GM19372 (cell line): ENCODE measurements around the gene PGA5.

ENCODE experiments used
- ATAC-seq: cut with Tn5 transposase; IDR thresholded peaks from one replicate; pipeline ENCODE4 v1.9.1; 2021; ENCODE audit warnings: mild to moderate bottlenecking, low read depth, moderate library complexity; ENCODE audit not compliant: unreplicated experiment

PGA5 gene

DNA sequence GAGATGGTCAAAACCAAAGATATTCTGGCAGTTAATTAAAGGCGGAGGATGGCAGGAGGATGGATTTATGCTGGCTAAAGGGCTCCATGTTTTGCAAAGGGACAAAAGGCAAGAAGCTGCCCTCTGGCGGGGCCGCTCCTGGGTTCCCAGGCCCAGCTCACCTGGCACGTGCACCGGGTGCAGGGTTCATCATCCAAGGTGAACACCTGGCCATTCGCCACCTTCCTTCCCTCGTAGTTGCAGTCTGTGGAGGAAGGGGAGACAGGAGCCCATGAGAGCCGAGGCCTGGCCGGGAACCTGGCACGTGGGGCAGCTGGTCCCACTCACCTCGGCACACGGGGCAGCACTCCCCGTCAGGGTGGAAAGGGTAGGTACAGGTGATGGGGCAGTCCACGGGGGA lies 23.8 kb downstream of the PGA5 start:
- ATAC-seq: no peak

DNA sequence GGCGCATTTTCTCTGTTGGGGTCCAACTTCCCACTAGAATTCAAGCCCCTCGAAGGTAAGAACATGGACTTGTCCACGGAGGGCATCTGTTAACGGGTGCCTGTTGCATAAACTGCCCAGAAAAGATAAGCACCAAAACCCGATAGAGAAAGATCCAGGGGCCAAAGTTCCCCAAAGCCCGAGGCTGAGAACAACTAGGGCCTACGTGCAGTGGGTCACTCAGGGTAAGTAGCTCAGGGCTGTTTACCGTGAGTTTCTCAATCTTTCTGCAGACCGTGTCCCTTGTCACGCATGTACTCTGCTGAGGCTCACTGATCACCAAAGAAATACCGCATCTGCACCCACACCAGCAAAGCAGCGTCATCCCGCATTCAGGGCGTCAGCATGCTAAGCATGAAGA lies 24.4 kb downstream of the PGA5 start:
- ATAC-seq: no peak

DNA sequence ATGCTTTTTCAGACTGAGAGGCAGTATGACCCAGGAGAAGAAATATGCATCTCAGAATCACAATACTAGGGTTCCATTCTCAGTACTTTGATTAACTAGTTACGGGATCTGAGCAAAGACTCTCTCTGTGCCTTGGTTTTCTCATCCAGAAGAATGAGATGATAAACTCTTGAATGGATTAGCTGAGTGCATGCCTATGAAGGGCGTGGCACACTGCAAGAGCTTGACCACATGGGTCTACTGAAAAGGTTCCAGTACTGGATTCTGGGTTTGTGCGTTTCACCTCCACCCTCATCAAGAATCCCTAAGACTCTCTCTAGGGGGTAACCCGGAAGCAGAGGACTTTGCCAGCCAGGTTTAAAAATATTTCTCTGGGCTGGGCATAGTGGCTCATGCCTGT lies 25.6 kb downstream of the PGA5 start:
- no peak for ATAC-seq

DNA sequence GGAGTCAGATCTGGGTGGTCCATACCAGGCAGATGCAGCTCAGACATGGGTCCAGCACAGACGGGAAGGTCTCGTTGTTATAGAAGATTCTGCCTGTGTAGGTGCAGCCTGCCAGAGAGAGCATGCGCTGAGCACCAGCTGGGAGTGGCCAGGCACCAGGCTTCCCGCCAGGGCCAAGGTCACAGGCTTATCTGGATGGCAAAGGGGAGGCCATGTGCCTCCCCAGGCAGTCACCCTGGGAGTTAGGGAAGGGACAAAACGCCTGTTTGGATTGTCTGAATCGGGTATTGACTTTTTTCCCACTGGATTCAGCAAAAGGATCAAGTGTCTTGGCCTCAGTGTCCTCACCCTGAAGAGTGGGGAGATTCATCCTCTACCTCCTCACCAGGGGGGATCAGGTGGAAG lies 26.5 kb downstream of the PGA5 start:
- ATAC-seq: no peak

DNA sequence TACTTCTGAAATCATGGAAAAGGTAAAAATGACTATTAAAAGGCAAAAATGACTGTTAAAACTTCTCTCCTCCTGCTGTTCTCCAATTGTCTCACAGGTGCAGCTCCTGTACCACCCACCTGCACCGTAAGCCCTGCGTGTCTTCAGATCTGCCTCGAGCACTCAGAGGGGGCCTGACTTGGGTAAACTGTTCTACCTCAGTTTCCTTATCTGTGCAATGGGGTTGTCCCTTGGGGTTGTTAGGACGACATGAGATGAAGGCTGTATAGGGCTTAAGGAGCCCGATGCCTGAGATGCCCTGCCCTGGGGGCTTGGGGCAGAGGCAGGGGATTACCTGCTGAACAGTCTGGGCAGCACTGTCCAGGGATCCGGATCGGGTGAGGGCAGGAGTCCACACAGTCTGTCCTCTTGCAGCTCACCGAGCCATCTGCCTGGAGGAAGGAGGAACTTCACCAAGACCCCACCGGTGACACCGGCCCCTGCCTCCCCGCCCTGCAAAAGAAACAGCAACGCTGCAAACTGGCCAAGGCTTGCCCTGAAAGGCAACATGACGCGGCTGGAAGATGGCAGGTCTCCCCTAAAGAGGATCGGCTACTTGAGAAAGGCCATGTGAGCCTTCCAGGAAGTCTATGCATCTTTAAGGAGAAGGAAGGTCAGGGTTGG lies 27.7 kb downstream of the PGA5 start:
- no peak for ATAC-seq

DNA sequence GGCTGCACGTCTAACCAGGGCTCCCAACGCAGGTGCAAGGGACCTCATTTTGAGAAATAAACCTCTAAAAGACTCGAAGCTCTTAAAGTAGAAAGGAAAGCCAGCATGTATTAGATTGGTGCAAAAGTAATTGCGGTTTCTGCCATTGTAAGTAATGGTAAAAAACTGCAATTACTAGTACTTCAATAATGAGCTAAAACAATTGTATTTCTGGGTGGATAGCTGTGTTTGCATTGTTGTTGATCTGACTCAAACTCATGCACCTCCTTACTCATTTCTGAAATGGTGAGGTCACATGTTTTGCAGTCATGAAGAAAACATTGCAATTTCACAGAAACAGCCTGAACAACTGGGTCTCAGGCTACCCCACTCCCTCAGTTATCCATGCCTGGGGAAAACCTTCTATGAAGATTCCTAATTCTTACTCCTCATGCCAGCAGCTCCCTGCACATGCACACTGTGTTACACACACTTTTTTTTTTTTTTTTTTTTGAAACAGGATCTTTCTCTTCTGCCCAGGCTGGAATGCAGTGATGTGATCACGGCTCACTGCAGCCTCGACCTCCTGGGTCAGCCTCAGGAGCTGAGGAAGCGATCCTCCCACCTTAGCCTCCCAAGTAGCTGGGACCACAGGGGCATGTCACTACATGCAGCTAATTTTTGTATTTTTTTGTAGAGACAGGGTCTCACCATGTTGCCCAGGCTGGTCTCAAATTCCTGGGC lies 29.5 kb downstream of the PGA5 start:
- no peak for ATAC-seq

DNA sequence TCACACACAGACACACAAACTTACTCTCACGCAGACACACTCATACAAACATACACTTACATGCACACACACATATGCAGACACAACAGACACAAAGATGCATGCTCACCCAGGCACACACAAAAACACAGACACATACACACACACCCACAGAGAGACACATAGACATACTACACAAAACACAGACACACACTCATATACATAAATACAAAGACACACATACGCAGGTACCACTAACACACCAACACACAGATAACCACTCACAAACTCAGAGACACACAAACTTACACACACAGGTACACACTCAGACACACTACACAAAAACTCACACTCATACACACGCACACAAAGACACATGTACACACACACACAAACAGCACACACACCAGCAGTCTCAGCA lies 31.8 kb downstream of the PGA5 start:
- ATAC-seq: no peak

DNA sequence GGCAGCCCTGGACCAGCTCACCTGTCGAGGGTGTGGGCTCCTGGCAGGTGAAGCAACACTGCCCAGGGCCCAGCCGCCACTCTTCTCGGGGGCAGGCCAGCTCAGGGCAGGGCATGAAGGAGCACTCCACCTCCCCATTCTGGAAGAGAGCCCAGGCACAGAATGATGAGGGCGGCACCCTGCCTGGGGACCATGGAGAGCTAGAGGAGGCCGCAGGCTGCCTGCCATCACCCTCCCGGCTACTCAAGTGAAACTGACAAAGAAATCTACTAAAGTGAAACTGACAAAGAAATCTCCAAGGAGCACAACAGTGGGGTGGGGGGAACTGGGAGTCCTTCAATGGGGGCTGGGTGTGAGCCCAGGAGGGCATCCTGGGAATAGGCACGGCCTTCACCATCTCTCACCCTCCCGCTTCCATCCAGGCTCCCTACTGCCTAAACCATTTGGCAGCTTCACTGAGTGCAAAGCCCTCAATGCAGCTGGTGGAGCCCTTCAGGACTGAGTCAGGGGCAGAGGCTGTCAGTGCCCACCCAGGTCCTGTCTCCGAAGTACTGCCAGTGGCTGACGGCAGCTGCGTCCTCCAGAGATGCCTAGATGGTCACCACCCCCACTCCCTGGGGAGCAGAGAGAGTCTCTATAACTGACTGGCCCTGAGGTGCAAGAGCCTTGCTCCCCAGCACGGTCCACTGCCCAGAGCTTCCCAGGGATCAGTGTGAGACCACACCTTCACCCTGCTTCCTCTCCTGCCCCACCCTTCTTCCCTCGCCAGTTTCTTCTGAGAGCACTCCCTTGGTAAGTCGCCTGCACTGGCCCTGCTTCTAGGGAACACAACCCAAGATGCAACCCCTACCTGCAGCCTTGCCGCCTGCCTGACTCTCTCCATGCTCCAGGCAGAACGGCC lies 32.5 kb downstream of the PGA5 start:
- no peak for ATAC-seq

DNA sequence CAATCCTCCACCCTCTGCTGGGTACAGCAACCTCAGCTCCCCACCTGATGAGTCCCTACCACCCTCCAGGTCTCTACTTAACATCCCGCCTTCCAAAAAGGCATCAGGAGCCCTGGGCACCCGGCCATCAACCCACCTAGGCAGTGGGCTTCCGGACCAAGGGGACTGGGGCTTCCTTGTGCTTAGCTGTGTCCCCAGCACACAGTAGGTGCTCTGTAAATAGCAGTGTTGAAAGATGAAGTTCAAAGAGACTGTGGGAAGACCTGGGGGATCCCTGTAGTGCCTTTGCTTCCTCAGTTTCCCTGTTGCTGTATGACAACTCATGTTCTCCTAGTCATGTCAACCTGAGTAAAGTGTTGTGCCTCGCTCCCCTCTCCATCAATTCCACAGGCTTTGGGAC lies 33.1 kb downstream of the PGA5 start:
- ATAC-seq: no peak

DNA sequence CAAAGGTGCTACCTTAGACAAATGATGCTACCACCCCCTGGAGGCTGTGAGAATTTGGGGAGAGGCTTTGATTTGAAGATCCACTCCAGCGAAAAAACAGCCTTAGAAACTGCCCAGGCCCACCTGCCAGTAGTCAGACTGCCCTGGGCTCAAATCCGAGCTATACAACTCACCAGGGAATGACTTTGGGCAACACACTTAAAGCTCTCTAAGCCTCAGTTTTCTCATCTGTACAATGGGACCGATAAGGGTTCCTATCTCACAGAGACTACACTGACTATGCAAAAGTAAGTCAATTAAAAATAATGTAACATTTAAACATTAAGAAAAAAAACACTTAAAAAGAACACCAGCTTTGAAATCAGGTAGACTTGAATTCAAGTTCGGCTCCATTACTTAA lies 34.2 kb downstream of the PGA5 start:
- no peak for ATAC-seq

DNA sequence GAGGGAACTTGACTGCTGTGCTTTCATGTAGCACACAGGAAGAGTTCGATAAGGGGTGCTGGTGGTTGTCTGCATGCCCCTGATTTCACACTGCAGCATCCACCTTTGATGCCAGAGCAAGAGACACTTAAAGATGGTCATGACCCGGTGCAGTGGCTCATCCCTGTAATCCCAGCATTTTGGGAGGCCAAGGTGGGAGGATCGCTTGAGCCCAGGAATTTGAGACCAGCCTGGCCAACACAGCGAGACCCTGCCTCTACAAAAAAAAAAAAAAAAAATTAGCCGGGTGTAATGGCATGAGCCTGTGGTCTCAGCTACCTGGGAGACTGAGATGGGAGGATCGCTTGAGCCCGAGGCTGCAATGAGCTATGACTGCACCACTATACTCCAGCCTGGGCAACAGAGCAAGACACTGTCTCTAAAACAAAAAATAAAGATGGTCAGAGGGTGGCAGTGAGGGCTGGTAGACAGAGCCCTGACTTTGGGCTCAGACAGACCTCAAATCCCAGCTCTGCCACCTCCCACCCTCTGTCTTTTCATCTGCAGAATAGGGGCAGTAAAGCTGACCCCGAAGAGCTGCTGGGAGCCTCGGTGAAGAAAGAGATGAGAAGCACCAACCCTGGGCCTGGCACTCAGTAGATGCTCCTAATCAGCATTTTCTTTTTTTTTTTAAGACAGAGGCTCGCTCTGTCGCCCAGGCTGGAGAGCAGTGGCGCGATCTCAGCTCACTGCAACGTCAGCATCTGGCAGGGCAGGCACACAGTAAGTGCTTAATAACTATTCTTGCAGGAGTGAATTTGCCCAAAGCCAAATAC lies 36.4 kb downstream of the PGA5 start:
- ATAC-seq: no peak

DNA sequence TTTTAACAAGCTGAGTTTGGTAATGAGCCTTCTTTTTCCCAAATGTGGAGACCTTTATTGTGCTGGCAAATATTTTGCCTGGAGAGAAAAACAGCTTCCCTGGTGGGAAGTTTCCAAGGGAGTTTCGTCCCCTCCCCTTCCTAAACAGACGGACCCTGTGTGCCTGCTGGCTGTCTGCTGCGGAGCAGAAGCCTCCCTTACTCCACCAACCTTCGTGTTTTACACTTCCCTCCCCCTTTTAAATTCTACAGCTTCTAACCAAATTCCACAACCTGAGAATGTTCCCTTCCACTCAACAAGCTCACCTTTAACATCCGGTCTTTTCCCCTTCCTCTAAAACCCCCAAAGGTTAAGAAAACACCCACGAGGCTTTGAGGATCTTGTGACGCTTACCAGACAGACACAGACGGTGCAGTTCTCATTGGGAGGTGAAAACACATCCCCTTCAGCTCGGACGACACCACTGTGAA lies 37.1 kb downstream of the PGA5 start:
- ATAC-seq: no peak

DNA sequence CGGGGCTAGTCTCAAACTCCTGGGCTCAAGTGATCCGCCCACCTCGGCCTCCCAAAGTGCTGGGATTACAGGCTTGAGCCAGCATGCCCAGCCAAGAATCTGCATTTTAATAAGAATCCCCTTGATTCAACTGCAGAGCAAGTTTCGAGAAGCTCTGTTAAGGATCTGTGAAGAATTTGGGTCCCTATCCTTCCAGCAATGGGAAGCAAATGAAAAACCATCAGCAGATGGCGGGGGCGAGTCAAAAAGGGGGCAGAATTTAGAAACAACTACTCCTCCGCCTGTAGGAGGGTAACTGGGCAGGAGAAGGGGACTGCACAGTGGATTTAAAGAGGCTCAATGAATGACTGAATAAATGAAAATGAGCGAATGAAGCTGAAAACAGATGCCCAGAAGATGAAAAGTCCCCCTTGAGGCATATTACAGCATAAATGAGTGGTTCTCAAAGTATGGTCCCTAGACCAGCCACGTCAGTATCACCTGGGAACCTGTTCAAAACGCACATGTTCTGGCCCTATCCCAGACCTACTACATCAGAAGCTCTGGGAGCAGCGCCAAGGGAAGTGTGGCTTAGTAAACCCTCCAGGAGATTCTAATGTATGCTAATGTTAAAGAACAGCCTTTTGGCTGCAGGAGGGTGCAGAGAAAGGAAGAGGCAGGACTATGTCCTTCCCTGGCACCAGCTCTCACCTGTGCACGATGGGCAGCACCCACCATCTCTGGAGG lies 39.1 kb downstream of the PGA5 start:
- no peak for ATAC-seq

DNA sequence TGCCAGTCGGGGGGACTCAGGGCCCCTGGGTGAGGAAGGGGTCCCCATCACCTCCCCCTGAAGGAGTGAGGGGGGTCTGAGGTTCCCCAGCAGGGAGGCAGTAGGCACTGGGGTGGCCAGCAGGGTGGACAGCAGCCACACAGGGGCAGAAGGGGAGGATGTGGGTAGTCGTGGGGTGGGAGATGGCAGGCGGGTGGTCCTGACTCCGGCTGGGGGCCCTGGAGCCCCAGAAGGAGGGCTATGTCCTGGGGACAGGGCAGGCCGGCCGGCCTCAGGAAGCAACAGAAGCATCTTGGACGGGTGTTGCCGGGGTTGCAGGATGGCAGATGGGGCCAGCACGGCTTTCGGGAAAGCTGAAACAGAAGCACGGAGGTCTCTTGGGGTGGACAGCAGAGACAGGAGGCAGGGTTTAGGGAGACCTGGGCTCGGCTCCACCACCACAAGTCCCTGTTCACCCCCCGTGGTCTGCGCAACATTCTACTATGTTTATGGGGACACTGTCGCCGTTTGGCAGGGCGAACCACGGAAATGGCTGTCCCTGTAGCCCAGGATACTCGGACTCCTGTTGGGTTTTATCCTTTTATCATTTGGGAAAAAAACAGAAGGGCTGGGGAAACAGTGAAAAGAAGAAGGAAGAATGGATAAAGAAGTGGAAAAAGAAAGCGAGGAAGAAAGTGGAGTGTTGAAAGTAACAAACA lies 40.1 kb downstream of the PGA5 start:
- ATAC-seq: no peak

DNA sequence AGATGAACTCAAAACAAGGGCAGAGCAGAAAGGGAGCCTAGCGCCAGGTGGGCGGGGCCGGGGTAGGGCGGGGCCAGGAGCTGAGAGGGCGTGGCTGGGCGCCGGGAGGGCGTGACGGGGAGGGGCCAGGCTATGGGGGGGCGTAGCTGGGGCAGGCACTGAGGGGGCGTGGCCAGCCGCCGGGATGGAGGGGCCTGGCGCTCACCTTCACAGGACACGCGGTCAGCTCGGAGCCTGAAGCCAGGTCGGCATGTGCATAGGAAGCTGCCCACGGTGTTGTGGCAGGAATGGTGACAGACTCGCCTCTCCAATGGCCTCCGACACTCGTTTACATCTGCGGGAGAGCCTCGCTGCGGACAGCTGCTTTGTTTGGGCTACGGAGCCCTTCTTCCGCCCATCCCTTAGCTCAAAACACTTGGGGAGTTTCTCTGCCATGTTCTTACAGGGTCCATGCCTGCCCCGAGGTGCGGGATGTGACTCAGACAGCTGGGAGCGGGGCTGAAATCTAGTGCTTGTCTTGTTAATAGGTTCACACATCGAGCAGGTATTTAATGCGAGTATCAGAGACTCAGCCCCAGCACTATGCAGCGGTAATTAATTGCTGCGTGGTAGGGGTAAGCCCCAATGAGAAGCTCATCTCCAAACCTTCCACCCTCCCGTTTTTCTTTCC lies 40.7 kb downstream of the PGA5 start:
- ATAC-seq: no peak

DNA sequence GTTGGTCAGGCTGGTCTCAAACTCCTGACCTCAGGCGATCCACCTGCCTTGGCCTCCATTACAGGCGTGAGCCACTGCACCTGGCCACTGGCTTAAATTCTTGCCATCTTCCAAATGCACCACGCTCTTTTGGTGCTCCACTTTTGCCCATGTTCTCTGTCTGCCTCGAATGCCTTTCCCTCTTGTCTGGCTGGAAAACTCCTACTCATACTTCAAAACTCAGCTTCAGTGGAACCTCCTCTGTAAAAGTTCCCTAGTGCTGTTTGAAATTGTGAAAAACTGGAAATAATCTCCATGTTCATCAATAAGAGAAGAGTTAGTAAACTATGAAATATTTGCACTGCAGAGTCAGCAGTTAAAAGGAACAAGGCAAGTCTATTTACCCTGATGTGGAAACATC lies 42.6 kb downstream of the PGA5 start:
- ATAC-seq: no peak

DNA sequence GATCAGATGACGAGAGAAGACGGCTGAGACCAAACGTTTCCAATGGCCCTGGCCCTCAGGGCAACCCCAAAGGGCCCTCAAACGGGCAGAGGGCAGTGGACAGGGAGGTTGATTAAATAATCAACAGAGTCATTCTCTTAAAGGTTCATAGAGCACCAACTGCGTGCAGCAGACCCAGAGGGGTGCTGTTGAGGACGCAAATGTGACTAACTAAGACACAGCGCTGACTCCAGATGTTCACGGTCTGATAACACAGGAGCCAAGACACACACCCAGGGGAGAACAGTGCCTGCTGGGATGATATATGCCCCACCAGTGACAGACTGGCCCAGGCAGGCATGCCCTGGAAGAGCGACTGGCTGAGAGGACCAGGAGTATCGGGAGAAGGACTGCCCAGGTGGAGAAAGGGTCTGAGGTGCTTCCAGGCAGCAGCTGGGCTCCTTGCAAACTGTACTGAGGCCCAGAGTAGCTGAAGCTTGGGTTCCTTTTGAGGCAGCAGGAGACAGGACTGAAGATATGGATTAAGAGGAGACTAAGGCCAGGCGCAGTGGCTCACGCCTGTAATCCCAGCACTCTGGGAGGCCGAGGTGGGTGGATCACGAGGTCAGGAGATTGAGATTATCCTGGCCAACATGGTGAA lies 46.5 kb downstream of the PGA5 start:
- no peak for ATAC-seq
